Gastrocnemius medialis (tissue), 4 donors: Measurements from ENCODE around the gene RAD51B.

ENCODE experiments used
- POLR2A ChIP-seq, 2 donors: fragments of 450-650 bp; IDR thresholded peaks; one replicate each; pipeline ENCODE4 v1.6.1; 2017; ENCODE audit warnings: antibody characterized with exemption in 2 of 2, mild to moderate bottlenecking in 2 of 2, moderate library complexity in 2 of 2
- TF ChIP-seq, protein P1 (sequence below), 5 experiments: fragments of 450-650 bp in 3 of 5; fragments of 200-600 bp in 2 of 5; sonication (generic) in 2 of 5; IDR thresholded peaks in 4 of 5; conservative IDR thresholded peaks in 1 of 5; 1 replicate in 4 of 5; 2 replicates in 1 of 5; pipeline ENCODE4 v1.5.1; 2016 to 2019; ENCODE audit warnings: antibody characterized with exemption in 5 of 5, mild to moderate bottlenecking in 3 of 5, moderate library complexity in 3 of 5

DNA sequence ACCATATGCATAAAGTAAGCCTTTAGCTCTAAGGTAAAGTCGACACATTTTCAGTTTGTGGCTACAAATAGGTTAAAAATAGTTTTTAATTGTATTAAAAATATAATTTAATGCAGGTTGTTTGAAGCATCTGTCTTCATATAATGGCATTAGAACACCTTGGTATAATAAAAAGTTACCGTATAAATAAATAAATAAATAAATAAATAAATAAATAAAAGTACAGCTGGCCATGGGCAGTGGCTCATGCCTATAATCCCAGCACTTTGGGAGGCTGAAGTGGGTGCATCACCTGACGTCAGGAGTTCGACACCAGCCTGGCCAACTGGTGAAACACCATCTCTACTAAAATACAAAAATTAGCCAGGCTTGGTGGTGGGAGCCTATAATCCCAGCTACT lies 18.8 kb upstream of the RAD51B start:
- no peak for TF ChIP-seq POLR2A (IDR thresholded peaks at IDR 0.05)
- TF ChIP-seq, protein P1, sequence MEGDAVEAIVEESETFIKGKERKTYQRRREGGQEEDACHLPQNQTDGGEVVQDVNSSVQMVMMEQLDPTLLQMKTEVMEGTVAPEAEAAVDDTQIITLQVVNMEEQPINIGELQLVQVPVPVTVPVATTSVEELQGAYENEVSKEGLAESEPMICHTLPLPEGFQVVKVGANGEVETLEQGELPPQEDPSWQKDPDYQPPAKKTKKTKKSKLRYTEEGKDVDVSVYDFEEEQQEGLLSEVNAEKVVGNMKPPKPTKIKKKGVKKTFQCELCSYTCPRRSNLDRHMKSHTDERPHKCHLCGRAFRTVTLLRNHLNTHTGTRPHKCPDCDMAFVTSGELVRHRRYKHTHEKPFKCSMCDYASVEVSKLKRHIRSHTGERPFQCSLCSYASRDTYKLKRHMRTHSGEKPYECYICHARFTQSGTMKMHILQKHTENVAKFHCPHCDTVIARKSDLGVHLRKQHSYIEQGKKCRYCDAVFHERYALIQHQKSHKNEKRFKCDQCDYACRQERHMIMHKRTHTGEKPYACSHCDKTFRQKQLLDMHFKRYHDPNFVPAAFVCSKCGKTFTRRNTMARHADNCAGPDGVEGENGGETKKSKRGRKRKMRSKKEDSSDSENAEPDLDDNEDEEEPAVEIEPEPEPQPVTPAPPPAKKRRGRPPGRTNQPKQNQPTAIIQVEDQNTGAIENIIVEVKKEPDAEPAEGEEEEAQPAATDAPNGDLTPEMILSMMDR (IDR thresholded peaks at IDR 0.05 in 4 of 5, conservative IDR thresholded peaks at IDR 0.05 in 1 of 5): no peak
